ES-I3 (cell line): ENCODE results near the gene BCAT1.

ENCODE experiments used
- H3K36me3 ChIP-seq: 2 replicates; pipeline ENCODE4 v1.6.1; 2013; ENCODE audit warnings: mild to moderate bottlenecking, low read length, control low read depth, moderate library complexity; ENCODE audit not compliant: insufficient read depth
- H3K4me1 ChIP-seq: 2 replicates; pipeline ENCODE4 v1.6.1; 2013; ENCODE audit warnings: mild to moderate bottlenecking, control low read depth, low read length; ENCODE audit not compliant: insufficient read depth
- H3K9ac ChIP-seq: 2 replicates; pipeline ENCODE4 v1.6.1; 2013; ENCODE audit warnings: low read depth, mild to moderate bottlenecking, low read length, moderate library complexity
- H3K9me3 ChIP-seq: 2 replicates; pipeline ENCODE4 v1.6.1; 2013; ENCODE audit warnings: mild to moderate bottlenecking, low read length, moderate library complexity; ENCODE audit not compliant: control insufficient read depth, insufficient read depth

BCAT1 gene

DNA sequence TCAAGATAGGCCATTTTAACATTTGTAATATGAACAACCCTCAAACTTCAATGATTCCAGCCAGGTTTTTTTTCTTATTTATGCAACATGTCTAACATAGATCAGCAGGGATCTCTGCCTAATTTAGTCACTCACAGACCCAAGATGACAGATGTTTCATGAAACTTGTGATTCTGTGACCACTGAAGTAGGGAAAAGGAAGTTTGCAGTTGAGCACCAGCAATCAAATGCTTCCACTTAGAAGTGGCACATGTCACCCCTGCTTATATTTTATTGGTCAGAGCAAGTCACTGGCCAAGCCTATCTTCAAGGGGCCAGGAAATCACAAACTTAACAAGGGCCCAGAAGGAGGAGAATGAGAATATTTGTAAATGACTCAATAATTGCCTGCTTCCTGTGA, 150.6 kb downstream of the BCAT1 start:
- Histone ChIP-seq H3K36me3 (no peaks in the 10 kb centered on the region), H3K9ac (no peak overlapping the region), H3K9me3 (peaks cover under 1% of the 10 kb centered on the region; the same call in 1 of the 2 replicates), H3K4me1 (no peaks in the 10 kb centered on the region)

DNA sequence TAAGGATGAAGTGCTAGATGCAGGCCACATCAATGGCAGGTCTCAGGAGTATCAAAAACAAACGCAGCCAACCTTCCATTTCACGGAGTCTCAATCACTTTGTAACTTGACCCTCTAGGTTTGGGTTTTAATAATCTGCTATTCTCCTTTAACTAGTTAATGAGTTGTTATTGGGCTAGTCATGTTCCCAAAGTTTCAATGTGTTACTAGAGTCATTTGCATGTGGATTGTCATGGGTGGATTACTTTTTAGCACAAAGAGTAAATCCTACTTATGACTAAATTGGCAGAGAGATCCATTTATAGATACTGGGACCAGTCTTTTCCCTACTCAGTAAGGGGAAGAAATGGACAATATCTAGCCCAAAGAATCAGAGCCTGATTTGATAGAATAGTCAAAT, 151.0 kb downstream of the BCAT1 start:
- H3K9ac ChIP-seq: no peak overlapping the region
- H3K4me1 ChIP-seq: no peaks in the 10 kb centered on the region
- no peaks in the 10 kb centered on the region for H3K36me3 ChIP-seq
- no peaks in the 10 kb centered on the region for H3K9me3 ChIP-seq

DNA sequence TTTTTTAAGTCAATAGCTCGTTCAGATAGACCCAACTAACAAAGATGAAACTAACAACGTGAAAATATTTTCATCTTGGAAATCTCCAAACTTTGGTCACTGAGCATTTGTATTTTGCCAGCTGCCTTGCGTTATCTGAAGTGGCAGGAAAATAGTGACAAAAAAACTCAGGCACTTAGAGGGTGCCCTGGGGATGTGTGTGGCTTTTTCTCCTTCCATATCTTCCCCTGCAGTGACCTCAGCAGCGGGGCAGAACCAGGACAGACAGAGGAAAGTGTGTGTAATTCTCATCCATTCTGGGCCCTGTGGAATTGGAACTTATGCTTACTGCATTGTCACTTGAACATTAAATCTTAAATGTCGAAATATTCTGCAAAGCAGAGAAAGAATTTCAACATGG, 152.0 kb downstream of the BCAT1 start:
- no peaks in the 10 kb centered on the region for H3K4me1 ChIP-seq
- H3K9me3 ChIP-seq: no peaks in the 10 kb centered on the region
- H3K36me3 ChIP-seq: no peaks in the 10 kb centered on the region
- no peak overlapping the region for H3K9ac ChIP-seq

DNA sequence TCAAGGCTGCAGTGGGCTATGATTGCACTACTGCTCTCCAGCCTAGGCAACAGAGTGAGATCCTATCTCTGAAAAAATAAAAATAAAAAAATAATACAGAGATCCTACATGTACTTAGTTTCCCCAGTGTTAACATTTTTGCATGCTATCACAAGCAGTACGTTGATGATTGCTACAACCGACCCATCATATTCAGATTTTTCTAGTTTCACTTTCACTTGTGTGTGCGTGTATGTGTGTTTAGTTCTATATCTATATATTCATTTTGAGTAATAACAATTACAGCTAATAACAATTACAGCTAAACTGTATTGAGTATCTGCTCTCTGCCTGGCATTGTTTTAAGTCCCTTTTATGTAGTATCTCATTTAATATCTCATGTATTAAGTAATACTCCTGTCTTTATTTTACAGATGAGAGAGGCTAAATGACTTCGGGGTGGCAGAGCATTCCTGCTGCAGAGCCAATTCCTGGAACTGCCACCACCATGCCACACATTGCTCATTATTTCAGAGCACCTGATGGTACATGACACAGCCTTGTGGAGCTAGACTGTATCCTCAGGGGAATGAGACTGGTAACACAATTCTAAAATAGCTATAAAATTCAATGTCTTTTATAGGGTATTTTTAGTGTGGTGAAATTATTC, 153.1 kb downstream of the BCAT1 start:
- Histone ChIP-seq H3K4me1 (no peaks in the 10 kb centered on the region), H3K9ac (no peak overlapping the region), H3K9me3 (no peaks in the 10 kb centered on the region), H3K36me3 (no peaks in the 10 kb centered on the region)

DNA sequence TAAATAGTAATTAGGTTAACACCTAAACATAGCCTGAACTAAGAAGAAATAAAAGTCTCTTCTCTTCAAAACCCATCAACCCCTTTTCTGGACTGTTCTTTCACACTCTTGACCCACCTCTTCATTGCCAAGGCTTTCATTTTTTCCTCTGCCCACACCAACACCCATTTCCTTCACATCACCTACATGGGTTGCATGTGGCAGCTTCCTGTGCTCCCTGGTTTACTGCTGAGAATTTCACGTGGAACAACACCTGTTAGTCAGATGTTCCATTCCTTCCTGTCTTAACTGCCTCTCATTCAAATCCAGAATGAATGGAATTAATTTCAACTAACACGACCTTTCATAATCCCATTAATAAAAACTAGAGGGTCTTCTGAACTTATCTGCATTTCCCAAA, 157.3 kb downstream of the BCAT1 start:
- Histone ChIP-seq H3K9me3 (no peaks in the 10 kb centered on the region), H3K4me1 (no peaks in the 10 kb centered on the region), H3K36me3 (no peaks in the 10 kb centered on the region), H3K9ac (no peak overlapping the region)

DNA sequence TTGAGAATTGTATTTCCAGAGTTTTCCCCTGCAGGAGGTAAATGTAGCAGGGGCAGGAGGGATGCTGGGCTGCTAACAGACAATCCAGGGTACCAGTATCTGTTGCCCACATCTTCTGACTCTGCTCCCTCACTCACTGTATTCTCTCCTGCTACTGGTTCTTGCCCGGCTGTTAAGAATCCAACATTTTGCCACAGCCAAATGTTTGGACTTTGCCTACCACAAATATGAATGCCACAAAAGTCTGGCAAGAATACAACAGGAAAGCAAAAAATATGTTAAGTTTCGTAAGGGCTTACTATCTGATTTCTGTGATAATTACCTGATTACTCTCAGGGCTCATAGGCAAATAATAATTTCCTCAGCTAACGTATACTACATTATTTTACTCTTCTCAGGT, 160.0 kb downstream of the BCAT1 start:
- Histone ChIP-seq H3K9me3 (no peaks in the 10 kb centered on the region), H3K9ac (no peak overlapping the region), H3K36me3 (no peaks in the 10 kb centered on the region), H3K4me1 (no peaks in the 10 kb centered on the region)

DNA sequence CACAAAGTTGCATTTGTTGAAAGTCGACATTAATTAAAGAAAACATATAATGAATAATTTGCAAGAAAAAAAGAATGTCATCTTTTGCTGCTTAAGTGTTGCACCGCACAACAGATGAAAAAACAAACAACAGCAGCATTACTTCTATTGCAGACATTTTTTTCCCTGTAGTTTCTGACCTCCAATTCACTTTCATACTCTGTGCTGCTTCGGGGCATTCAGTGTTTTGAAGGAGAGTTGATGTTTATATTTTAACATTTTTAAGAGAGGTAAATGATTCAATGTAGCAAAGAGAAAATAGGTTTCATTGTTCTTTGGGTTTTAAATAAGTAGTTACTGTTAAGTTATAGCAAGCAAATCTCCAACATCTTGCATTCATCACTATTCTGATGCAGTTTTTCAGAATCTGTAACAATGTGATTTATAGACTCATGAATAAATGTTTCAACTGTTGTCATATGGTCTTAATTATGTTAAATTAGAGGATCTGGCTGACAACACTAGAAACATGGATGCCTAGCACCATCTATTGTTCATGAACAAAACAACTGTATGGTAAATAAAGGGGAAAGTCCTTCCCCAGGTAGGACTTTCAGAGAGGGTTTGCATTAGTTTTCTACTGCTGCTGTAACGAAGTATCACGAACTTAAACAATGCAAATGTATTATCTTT, 168.1 kb downstream of the BCAT1 start:
- no peaks in the 10 kb centered on the region for H3K36me3 ChIP-seq
- no peaks in the 10 kb centered on the region for H3K9me3 ChIP-seq
- no peak overlapping the region for H3K9ac ChIP-seq
- no peaks in the 10 kb centered on the region for H3K4me1 ChIP-seq

DNA sequence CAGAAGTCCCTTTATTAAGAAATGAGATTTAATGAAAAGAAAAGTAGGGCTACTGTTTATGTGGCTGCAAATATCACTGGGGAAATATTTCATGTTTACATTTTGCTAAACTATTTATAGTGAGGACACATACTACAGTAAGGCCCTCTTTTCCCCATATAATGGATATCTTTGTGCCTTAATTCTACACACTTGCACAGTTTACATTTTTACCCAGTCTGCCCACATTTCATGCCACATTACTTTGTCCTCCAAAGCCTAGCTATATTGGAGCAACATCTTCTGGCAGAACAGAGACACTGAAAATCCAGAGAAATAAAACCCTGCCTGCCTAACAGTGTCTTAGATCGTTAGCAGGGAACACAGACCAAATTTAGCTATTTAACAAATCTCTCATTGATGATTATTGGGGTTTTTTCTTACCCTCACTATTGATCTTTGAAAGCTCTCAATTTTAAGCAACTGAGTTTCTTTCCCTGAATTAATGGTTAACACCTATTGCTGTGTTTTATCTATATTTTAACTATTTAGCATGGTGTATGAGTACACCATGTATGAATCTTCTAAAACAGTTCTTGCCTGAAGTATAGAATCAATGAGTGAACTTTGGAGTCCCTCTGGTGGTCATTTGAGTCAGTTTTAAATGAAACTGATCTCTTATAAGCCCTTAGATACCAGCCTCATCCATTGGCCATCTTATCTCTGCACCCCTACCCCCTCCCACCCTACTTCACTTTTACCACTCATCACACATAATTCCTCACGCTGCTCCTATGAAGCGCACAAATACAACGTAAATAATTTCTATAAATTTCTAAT, 170.2 kb downstream of the BCAT1 start:
- Histone ChIP-seq H3K9ac (no peak overlapping the region), H3K36me3 (no peaks in the 10 kb centered on the region), H3K9me3 (no peaks in the 10 kb centered on the region), H3K4me1 (no peaks in the 10 kb centered on the region)

DNA sequence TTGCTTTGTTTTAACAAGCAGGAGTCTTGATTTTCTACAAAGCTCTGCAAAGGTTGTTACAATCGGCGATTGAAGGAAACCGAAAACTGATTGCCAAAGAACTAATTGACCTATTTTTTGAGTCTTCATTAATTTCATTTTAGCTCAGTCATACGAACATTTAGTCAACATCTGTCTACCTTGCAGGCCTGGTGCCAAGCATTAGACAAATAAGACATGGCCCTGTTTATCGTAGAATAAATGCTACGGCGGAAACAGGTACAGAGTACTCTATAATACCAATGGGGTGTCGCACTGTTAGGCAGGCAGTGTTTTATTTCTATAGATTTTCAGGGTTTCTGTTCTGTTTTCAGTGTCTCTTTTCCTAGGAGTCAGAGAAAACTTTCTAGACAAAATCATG, 171.5 kb downstream of the BCAT1 start:
- H3K9me3 ChIP-seq: no peaks in the 10 kb centered on the region
- no peaks in the 10 kb centered on the region for H3K4me1 ChIP-seq
- H3K36me3 ChIP-seq: no peaks in the 10 kb centered on the region
- H3K9ac ChIP-seq: no peak overlapping the region

DNA sequence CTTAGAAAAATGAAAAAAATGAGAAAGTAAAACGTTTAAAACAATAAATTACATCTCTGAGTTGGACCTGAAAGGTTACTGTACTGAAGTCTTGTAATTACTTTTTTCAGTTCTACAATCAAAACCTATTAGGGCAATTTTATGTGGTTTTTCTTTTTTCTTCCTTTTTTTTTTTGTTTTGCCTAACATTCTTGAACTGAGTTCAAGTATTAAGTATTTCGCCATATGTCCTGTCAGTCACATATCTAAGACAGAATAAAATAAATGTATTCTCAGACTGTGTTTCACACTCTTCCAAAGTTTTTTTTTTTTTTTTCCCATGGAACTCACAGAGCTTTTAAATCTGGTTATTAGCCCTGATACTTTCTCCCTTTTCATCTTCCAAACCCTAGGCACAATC, 172.0 kb downstream of the BCAT1 start:
- H3K9ac ChIP-seq: no peak overlapping the region
- H3K9me3 ChIP-seq: no peaks in the 10 kb centered on the region
- H3K36me3 ChIP-seq: no peaks in the 10 kb centered on the region
- H3K4me1 ChIP-seq: no peaks in the 10 kb centered on the region

DNA sequence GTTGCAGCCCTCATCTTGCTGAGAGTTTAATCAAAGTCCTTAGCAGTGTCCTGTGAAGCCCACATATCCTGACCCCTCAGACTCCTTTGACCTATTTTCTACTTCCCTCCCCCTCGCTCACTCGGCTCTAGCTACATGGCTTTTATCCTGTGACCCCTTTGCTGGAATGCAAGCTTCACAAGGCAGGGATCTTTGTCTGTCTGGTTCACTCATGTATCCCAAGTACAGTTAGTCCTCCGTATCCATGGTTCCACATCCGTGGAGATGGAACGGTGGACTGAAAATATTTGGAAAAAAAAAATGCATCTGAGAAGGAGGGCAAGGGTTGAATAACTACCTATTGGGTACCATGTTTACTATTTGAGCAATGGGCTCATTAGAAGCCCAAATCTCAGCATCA, 173.8 kb downstream of the BCAT1 start:
- Histone ChIP-seq H3K36me3 (no peaks in the 10 kb centered on the region), H3K9ac (no peak overlapping the region), H3K9me3 (no peaks in the 10 kb centered on the region), H3K4me1 (no peaks in the 10 kb centered on the region)

DNA sequence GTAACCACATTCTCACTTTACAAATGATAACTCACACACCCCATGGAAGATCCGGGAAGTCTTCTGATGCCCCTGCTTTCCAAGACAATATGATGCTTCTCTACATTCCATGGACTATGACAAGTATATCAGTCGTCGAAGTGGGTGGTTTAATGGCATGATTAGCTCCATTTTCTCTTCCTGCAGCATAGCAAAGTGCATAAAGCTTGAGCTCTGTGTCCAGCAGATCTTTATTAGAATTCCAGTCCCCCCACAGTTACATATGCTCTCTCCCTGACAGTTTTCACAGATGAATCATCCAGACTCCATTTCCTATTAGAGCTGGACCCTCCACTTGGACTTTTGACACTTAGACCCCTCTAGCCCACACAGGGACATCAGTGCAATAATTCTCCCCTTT, 174.9 kb downstream of the BCAT1 start:
- Histone ChIP-seq H3K4me1 (no peaks in the 10 kb centered on the region), H3K9me3 (no peaks in the 10 kb centered on the region), H3K36me3 (no peaks in the 10 kb centered on the region), H3K9ac (no peak overlapping the region)

DNA sequence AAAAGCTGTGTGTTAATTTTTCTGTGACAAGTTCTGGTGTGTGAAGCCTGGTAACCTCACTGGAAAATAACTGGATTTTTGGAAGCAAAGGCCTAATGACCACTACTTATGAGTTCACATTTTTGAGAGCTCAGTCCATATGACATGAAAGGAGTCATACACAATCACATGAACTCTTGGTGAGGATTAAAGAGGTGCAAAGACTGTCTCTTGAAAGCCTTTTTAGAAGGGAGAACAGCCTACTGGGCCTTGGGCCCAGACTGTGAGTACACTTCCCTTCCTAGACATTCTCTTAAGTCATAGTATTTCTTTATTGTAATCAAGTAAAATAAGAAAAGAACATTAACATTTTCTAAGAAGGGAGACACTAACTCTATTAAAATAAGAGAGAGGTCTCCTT, 176.1 kb downstream of the BCAT1 start:
- H3K9me3 ChIP-seq: no peaks in the 10 kb centered on the region
- H3K4me1 ChIP-seq: no peaks in the 10 kb centered on the region
- no peak overlapping the region for H3K9ac ChIP-seq
- no peaks in the 10 kb centered on the region for H3K36me3 ChIP-seq

DNA sequence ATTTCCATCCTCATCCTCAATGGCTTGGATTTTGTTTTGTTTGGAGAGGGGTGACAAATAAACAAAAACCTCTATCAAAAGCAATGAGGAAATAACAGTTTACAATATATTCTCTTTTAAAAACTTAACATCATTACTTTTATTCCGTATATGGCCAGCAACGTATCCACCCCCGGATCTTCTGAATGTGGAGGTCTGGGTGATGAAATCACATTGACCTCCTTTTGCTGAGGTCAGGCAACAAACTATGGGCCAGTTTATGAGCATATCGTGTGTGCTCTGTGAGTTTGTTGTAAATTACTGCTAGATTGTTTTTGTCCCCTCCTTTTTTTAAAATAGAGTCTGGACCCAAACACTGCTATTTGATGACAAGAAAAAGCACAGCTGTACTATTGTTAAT, 178.1 kb downstream of the BCAT1 start:
- H3K9me3 ChIP-seq: 0 out of 2 replicates have a peak, but pooled peaks cover 6% of the 10 kb centered on the region
- H3K4me1 ChIP-seq: no peaks in the 10 kb centered on the region
- H3K36me3 ChIP-seq: no peaks in the 10 kb centered on the region
- no peak overlapping the region for H3K9ac ChIP-seq

DNA sequence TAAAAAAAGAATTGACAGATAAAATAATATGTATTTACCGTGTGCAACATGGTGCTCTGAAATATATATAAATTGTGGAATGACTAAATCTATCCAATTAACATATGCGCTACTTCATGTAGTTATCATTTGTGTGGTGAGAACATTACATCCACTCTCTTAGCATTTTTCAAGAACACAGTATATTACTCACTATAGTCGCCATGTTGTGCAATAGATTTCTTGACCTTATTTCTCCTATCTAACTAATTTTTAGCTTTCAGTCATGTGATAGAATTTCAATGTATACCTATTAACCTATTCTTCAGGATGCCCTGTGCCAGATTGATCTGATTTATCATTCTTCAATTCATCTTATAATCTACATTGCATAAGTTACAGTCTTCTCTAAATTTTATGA, 178.6 kb downstream of the BCAT1 start:
- Histone ChIP-seq H3K9me3 (0 out of 2 replicates have a peak, but pooled peaks cover 6% of the 10 kb centered on the region), H3K9ac (no peak overlapping the region), H3K36me3 (no peaks in the 10 kb centered on the region), H3K4me1 (no peaks in the 10 kb centered on the region)
